GM23338 (cell line): ENCODE measurements around the gene RPP38. TPM values are rescaled to one million over a fixed set of nuclear protein-coding genes. Genes with fewer than 3 reads are reported as not detected.

ENCODE experiments used
- ATAC-seq: fragments of 200-7000 bp; cut with Tn5 transposase; 3 replicates; pipeline ENCODE4 v1.9.1; 2020
- DNase-seq: peaks from one replicate; pipeline ENCODE4 v3.0.0-alpha.2; 2015; ENCODE audit warnings: low spot score
- H2AFZ ChIP-seq: fragments of 200-600 bp; sonication (generic); 2 replicates; pipeline ENCODE4 v1.8.0; 2016; ENCODE audit warnings: antibody characterized with exemption, mild to moderate bottlenecking, moderate library complexity
- H3F3A ChIP-seq: fragments of 200-600 bp; sonication (generic); replicated peaks from 2 replicates; pipeline ENCODE4 v1.8.0; 2017; ENCODE audit warnings: antibody characterized with exemption, mixed run types, low read depth
- H3K27ac ChIP-seq: fragments of 200-600 bp; sonication (generic); 2 replicates; pipeline ENCODE4 v1.6.1; 2016; ENCODE audit warnings: low read depth
- H3K27me3 ChIP-seq: fragments of 200-600 bp; sonication (generic); 2 replicates; pipeline ENCODE4 v1.8.0; 2016; ENCODE audit warnings: mild to moderate bottlenecking, mixed run types, moderate library complexity; ENCODE audit not compliant: insufficient read depth
- H3K36me3 ChIP-seq: fragments of 200-600 bp; sonication (generic); 2 replicates; pipeline ENCODE4 v1.8.0; 2016; ENCODE audit warnings: mild to moderate bottlenecking; ENCODE audit not compliant: insufficient read depth
- H3K4me1 ChIP-seq: fragments of 200-600 bp; sonication (generic); 2 replicates; pipeline ENCODE4 v1.8.0; 2016; ENCODE audit warnings: mild to moderate bottlenecking, moderate library complexity; ENCODE audit not compliant: insufficient read depth
- H3K4me2 ChIP-seq: fragments of 200-600 bp; sonication (generic); 2 replicates; pipeline ENCODE4 v1.7.1; 2017; ENCODE audit warnings: mixed run types
- H3K4me3 ChIP-seq: fragments of 200-600 bp; sonication (generic); 2 replicates; pipeline ENCODE4 v1.6.1; 2016; ENCODE audit warnings: mixed run types
- H3K79me2 ChIP-seq: fragments of 200-600 bp; sonication (generic); replicated peaks from 2 replicates; pipeline ENCODE4 v1.8.0; 2017; ENCODE audit warnings: mild to moderate bottlenecking; ENCODE audit not compliant: insufficient read depth
- H3K9me2 ChIP-seq: fragments of 200-600 bp; sonication (generic); 2 replicates; pipeline ENCODE4 v1.8.0; 2017; ENCODE audit not compliant: insufficient read depth
- H4K20me1 ChIP-seq: fragments of 200-600 bp; sonication (generic); replicated peaks from 2 replicates; pipeline ENCODE4 v1.8.0; 2017; ENCODE audit warnings: mild to moderate bottlenecking; ENCODE audit not compliant: insufficient read depth
- H3K27ac Mint-ChIP-seq: 2 replicates; pipeline ENCODE4 v1.8.0; 2020; ENCODE audit warnings: inconsistent platforms, mild to moderate bottlenecking, moderate library complexity, mixed read lengths
- H3K27me3 Mint-ChIP-seq: 3 replicates; pipeline ENCODE4 v1.8.0; 2022; ENCODE audit warnings: low read depth, mild to moderate bottlenecking, moderate library complexity, mixed read lengths, inconsistent platforms; ENCODE audit not compliant: insufficient read depth, poor library complexity
- H3K36me3 Mint-ChIP-seq: 3 replicates; pipeline ENCODE4 v1.8.0; 2021; ENCODE audit warnings: low read depth, mild to moderate bottlenecking, inconsistent platforms, moderate library complexity, mixed read lengths
- H3K4me1 Mint-ChIP-seq: 3 replicates; pipeline ENCODE4 v1.8.0; 2020; ENCODE audit warnings: mild to moderate bottlenecking, inconsistent platforms, mixed read lengths
- H3K4me3 Mint-ChIP-seq: 3 replicates; pipeline ENCODE4 v1.8.0; 2021; ENCODE audit warnings: moderate library complexity, mild to moderate bottlenecking, inconsistent platforms, mixed read lengths
- H3K9me3 Mint-ChIP-seq: 3 replicates; pipeline ENCODE4 v1.8.0; 2020; ENCODE audit warnings: moderate library complexity, mild to moderate bottlenecking, inconsistent platforms, mixed read lengths
- CREB1 ChIP-seq: fragments of 250-450 bp; sonication (Bioruptor Pico); IDR thresholded peaks from 2 replicates; pipeline ENCODE4 v1.5.0; 2020; ENCODE audit warnings: low read depth, mild to moderate bottlenecking, moderate library complexity
- EZH2 ChIP-seq: fragments of 200-600 bp; sonication (generic); IDR thresholded peaks from one replicate; pipeline ENCODE4 v1.8.0; 2017; ENCODE audit warnings: antibody characterized with exemption, mild to moderate bottlenecking, low read depth; ENCODE audit not compliant: unreplicated experiment
- EZH2phosphoT487 ChIP-seq: fragments of 200-600 bp; sonication (generic); IDR thresholded peaks from one replicate; pipeline ENCODE4 v1.8.1; 2018; ENCODE audit warnings: antibody characterized with exemption; ENCODE audit not compliant: unreplicated experiment
- JUNB ChIP-seq: IDR thresholded peaks from one replicate; pipeline ENCODE4 v1.6.1; 2016; ENCODE audit warnings: antibody characterized with exemption; ENCODE audit not compliant: unreplicated experiment
- NANOG ChIP-seq: IDR thresholded peaks from 2 replicates; pipeline ENCODE4 v1.6.1; 2016; ENCODE audit warnings: antibody characterized with exemption, borderline replicate concordance
- POLR2AphosphoS5 ChIP-seq: IDR thresholded peaks from 2 replicates; pipeline ENCODE4 v1.6.1; 2016; ENCODE audit warnings: antibody characterized with exemption, low read depth
- STAT1 ChIP-seq: IDR thresholded peaks from one replicate; pipeline ENCODE4 v1.6.1; 2016; ENCODE audit warnings: antibody characterized with exemption; ENCODE audit not compliant: unreplicated experiment
- ZNF114 ChIP-seq: fragments of 250-450 bp; sonication (Bioruptor Pico); IDR thresholded peaks from 2 replicates; pipeline ENCODE4 v1.5.0; 2020; ENCODE audit warnings: mild to moderate bottlenecking, moderate library complexity
- ZNF331 ChIP-seq: fragments of 250-450 bp; sonication (Bioruptor Pico); IDR thresholded peaks from 2 replicates; pipeline ENCODE4 v1.5.0; 2020; ENCODE audit warnings: low read depth, mild to moderate bottlenecking, moderate library complexity
- polyA plus RNA-seq: library from polyadenylated mRNA; unstranded; fragments of >200 nt; fragmentation: Nextera tagmentation; extraction: Ambion mirVana; gene quantifications from 2 replicates; pipeline ENCODE4 v1.2.1, GENCODE V29; 2016
- total RNA-seq: library from RNA; depleted of rRNA; stranded (reverse); fragments of >200 nt; shearing (Covaris generic); gene quantifications from 2 replicates; pipeline ENCODE4 v1.2.3, GENCODE V29; 2014
- TF ChIP-seq, protein P1 (sequence below): fragments of 250-450 bp; sonication (Bioruptor Pico); IDR thresholded peaks from 2 replicates; pipeline ENCODE4 v1.5.0; 2020; ENCODE audit warnings: mild to moderate bottlenecking, moderate library complexity
- TF ChIP-seq, protein P2 (sequence below): IDR thresholded peaks from 2 replicates; pipeline ENCODE4 v1.6.1; 2016; ENCODE audit warnings: antibody characterized with exemption
- TF ChIP-seq, protein P3 (sequence below), 2 experiments: fragments of 200-600 bp in 1 of 2; sonication (generic) in 1 of 2; conservative IDR thresholded peaks; 2 replicates each; pipeline versions ENCODE4 v1.5.1 to v1.6.1; 2016 to 2017; ENCODE audit warnings: antibody characterized with exemption in 2 of 2, low read depth in 2 of 2, mild to moderate bottlenecking in 2 of 2, moderate library complexity in 1 of 2
- TF ChIP-seq, protein P4 (sequence below): IDR thresholded peaks from one replicate; pipeline ENCODE4 v1.6.1; 2018; ENCODE audit warnings: antibody characterized with exemption; ENCODE audit not compliant: unreplicated experiment

The RPP38 gene
- total and polyA plus RNA-seq, 2 experiments from 2014 or later: 20.1 to 50.7 TPM

DNA sequence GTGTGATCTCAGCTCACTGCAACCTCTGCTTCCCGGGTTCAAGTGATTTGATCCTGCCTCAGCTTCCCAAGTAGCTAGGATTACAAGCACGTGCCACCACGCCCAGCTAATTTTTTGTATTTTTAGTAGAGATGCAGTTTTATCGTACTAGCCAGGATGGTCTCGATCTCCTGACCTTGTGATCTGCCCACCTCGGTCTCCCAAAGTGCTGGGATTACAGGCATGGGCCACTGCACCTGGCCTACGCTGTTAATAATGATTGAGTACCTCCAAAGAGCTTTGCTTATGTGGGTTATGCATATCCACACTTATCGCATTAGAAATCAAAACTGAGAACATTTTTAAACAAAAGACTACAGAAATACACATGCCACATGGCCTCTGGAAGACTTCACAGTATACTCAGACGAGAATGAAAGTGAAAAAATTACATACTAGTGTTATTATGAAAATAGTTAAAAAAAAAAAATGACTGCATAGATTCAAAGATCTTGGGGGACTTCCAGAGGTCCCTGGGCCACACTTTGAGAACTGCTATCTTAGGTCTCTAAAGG, 25.4 kb downstream of the RPP38 start:
- Histone ChIP-seq H4K20me1 (no peaks in the 10 kb centered on the region), H3K36me3 (peaks cover 10% of the 10 kb centered on the region; the same call in 1 of the 2 replicates), H3K79me2 (no peaks in the 10 kb centered on the region), H3K27me3 (no peaks in the 10 kb centered on the region), H3F3A (no peaks in the 10 kb centered on the region), H3K9me2 (no peaks in the 10 kb centered on the region), H3K27ac (no peak overlapping the region), H2AFZ (no peak overlapping the region), H3K4me2 (no peak overlapping the region), H3K4me1 (no peaks in the 10 kb centered on the region), H3K4me3 (no peak overlapping the region)
- Mint-ChIP-seq H3K27me3 (no peaks in the 10 kb centered on the region), H3K4me3 (no peak overlapping the region), H3K27ac (no peak overlapping the region), H3K4me1 (no peaks in the 10 kb centered on the region), H3K9me3 (peaks cover 3% of the 10 kb centered on the region; the same call in 1 of the 3 replicates), H3K36me3 (peaks cover 21% of the 10 kb centered on the region)
- ATAC-seq: no peak
- TF ChIP-seq, protein P1, sequence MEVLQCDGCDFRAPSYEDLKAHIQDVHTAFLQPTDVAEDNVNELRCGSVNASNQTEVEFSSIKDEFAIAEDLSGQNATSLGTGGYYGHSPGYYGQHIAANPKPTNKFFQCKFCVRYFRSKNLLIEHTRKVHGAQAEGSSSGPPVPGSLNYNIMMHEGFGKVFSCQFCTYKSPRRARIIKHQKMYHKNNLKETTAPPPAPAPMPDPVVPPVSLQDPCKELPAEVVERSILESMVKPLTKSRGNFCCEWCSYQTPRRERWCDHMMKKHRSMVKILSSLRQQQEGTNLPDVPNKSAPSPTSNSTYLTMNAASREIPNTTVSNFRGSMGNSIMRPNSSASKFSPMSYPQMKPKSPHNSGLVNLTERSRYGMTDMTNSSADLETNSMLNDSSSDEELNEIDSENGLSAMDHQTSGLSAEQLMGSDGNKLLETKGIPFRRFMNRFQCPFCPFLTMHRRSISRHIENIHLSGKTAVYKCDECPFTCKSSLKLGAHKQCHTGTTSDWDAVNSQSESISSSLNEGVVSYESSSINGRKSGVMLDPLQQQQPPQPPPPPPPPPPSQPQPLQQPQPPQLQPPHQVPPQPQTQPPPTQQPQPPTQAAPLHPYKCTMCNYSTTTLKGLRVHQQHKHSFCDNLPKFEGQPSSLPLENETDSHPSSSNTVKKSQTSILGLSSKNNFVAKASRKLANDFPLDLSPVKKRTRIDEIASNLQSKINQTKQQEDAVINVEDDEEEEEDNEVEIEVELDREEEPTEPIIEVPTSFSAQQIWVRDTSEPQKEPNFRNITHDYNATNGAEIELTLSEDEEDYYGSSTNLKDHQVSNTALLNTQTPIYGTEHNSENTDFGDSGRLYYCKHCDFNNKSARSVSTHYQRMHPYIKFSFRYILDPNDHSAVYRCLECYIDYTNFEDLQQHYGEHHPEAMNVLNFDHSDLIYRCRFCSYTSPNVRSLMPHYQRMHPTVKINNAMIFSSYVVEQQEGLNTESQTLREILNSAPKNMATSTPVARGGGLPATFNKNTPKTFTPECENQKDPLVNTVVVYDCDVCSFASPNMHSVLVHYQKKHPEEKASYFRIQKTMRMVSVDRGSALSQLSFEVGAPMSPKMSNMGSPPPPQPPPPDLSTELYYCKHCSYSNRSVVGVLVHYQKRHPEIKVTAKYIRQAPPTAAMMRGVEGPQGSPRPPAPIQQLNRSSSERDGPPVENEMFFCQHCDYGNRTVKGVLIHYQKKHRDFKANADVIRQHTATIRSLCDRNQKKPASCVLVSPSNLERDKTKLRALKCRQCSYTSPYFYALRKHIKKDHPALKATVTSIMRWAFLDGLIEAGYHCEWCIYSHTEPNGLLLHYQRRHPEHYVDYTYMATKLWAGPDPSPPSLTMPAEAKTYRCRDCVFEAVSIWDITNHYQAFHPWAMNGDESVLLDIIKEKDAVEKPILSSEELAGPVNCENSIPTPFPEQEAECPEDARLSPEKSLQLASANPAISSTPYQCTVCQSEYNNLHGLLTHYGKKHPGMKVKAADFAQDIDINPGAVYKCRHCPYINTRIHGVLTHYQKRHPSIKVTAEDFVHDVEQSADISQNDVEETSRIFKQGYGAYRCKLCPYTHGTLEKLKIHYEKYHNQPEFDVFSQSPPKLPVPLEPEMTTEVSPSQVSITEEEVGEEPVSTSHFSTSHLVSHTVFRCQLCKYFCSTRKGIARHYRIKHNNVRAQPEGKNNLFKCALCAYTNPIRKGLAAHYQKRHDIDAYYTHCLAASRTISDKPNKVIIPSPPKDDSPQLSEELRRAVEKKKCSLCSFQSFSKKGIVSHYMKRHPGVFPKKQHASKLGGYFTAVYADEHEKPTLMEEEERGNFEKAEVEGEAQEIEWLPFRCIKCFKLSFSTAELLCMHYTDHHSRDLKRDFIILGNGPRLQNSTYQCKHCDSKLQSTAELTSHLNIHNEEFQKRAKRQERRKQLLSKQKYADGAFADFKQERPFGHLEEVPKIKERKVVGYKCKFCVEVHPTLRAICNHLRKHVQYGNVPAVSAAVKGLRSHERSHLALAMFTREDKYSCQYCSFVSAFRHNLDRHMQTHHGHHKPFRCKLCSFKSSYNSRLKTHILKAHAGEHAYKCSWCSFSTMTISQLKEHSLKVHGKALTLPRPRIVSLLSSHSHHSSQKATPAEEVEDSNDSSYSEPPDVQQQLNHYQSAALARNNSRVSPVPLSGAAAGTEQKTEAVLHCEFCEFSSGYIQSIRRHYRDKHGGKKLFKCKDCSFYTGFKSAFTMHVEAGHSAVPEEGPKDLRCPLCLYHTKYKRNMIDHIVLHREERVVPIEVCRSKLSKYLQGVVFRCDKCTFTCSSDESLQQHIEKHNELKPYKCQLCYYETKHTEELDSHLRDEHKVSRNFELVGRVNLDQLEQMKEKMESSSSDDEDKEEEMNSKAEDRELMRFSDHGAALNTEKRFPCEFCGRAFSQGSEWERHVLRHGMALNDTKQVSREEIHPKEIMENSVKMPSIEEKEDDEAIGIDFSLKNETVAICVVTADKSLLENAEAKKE (CRISPR knock-in tag): no peak
- TF ChIP-seq ZNF114 (CRISPR knock-in tag) (no peak), STAT1 (no peak), EZH2phosphoT487 (no peak), NANOG (no peak), ZNF331 (CRISPR knock-in tag) (no peak), EZH2 (no peak), CREB1 (CRISPR knock-in tag) (no peak), POLR2AphosphoS5 (no peak), JUNB (no peak)
- TF ChIP-seq, protein P2, sequence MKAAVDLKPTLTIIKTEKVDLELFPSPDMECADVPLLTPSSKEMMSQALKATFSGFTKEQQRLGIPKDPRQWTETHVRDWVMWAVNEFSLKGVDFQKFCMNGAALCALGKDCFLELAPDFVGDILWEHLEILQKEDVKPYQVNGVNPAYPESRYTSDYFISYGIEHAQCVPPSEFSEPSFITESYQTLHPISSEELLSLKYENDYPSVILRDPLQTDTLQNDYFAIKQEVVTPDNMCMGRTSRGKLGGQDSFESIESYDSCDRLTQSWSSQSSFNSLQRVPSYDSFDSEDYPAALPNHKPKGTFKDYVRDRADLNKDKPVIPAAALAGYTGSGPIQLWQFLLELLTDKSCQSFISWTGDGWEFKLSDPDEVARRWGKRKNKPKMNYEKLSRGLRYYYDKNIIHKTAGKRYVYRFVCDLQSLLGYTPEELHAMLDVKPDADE: no peak
- TF ChIP-seq, protein P3, sequence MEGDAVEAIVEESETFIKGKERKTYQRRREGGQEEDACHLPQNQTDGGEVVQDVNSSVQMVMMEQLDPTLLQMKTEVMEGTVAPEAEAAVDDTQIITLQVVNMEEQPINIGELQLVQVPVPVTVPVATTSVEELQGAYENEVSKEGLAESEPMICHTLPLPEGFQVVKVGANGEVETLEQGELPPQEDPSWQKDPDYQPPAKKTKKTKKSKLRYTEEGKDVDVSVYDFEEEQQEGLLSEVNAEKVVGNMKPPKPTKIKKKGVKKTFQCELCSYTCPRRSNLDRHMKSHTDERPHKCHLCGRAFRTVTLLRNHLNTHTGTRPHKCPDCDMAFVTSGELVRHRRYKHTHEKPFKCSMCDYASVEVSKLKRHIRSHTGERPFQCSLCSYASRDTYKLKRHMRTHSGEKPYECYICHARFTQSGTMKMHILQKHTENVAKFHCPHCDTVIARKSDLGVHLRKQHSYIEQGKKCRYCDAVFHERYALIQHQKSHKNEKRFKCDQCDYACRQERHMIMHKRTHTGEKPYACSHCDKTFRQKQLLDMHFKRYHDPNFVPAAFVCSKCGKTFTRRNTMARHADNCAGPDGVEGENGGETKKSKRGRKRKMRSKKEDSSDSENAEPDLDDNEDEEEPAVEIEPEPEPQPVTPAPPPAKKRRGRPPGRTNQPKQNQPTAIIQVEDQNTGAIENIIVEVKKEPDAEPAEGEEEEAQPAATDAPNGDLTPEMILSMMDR (conservative IDR thresholded peaks at IDR 0.05; ENCODE audit: low read depth in 2 of 2): no peak
- TF ChIP-seq, protein P4, sequence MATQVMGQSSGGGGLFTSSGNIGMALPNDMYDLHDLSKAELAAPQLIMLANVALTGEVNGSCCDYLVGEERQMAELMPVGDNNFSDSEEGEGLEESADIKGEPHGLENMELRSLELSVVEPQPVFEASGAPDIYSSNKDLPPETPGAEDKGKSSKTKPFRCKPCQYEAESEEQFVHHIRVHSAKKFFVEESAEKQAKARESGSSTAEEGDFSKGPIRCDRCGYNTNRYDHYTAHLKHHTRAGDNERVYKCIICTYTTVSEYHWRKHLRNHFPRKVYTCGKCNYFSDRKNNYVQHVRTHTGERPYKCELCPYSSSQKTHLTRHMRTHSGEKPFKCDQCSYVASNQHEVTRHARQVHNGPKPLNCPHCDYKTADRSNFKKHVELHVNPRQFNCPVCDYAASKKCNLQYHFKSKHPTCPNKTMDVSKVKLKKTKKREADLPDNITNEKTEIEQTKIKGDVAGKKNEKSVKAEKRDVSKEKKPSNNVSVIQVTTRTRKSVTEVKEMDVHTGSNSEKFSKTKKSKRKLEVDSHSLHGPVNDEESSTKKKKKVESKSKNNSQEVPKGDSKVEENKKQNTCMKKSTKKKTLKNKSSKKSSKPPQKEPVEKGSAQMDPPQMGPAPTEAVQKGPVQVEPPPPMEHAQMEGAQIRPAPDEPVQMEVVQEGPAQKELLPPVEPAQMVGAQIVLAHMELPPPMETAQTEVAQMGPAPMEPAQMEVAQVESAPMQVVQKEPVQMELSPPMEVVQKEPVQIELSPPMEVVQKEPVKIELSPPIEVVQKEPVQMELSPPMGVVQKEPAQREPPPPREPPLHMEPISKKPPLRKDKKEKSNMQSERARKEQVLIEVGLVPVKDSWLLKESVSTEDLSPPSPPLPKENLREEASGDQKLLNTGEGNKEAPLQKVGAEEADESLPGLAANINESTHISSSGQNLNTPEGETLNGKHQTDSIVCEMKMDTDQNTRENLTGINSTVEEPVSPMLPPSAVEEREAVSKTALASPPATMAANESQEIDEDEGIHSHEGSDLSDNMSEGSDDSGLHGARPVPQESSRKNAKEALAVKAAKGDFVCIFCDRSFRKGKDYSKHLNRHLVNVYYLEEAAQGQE: no peak
- no peak for DNase-seq
